Ovary (tissue), 9 donors: ENCODE measurements around the gene LIPN. TPM values are rescaled to one million over a fixed set of nuclear protein-coding genes. Genes with fewer than 3 reads are reported as not detected.
A peak's percentile ranks its signal among the peaks of the same experiment; 100 is the strongest.

ENCODE experiments used
- DNase-seq, 5 donors: peaks; one replicate each; pipeline ENCODE4 v3.0.0-alpha.2; 2019 to 2020
- H3K27ac ChIP-seq, 2 donors: fragments of 200-600 bp; one replicate each; pipeline versions ENCODE4 v1.5.1 to v1.8.0; 2019 to 2022
- H3K27me3 ChIP-seq: fragments of 200-600 bp; one replicate; pipeline ENCODE4 v1.8.0; 2022
- H3K36me3 ChIP-seq: fragments of 200-600 bp; sonication (generic); one replicate; pipeline ENCODE4 v1.5.1; 2019
- H3K4me1 ChIP-seq: one replicate; pipeline ENCODE4 v1.8.1; 2013; ENCODE audit warnings: mild to moderate bottlenecking, moderate library complexity; ENCODE audit not compliant: insufficient read depth
- H3K4me3 ChIP-seq: fragments of 200-600 bp; sonication (generic); one replicate; pipeline ENCODE4 v1.5.1; 2017
- H3K9me3 ChIP-seq, 2 donors: fragments of 200-600 bp in 1 of 2; sonication (generic) in 1 of 2; one replicate each; pipeline versions ENCODE4 v1.5.1 to v1.8.1; 2013 to 2019; ENCODE audit warnings: mild to moderate bottlenecking in 1 of 2, moderate library complexity in 1 of 2
- EP300 ChIP-seq: sonication (generic); formaldehyde crosslinking; IDR thresholded peaks from one replicate; pipeline ENCODE4 v1.6.1; 2017; ENCODE audit warnings: antibody characterized with exemption
- POLR2A ChIP-seq: fragments of 450-650 bp; IDR thresholded peaks from one replicate; pipeline ENCODE4 v1.6.1; 2017; ENCODE audit warnings: antibody characterized with exemption, mild to moderate bottlenecking, moderate library complexity
- WGBS, 3 donors: extraction: QIAGEN DNeasy Blood & Tissue Kit in 1 of 3; methylation state at CpG; one replicate each; pipeline versions ENCODE4 v1.1.5 to v1.1.7; 2013 to 2017; 5-methylcytosine and 5-hydroxymethylcytosine counted together
- intact Hi-C, 4 donors: fragments of 100-400 bp; cut with DNase I; formaldehyde crosslinking; loops; one replicate each; pipeline versions ENCODE4 v1.11.0 to v1.15.1; 2022 to 2023
- polyA plus RNA-seq, 2 donors: library from polyadenylated mRNA; stranded (reverse); fragments of 200-250 nt in 1 of 2; fragments of 350-450 nt in 1 of 2; fragmentation: Illumina TruSeq in 1 of 2; extraction: RNeasy Lipid Tissue Mini Kit (QIAGEN cat#74804) in 1 of 2; gene quantifications; one replicate each; pipeline ENCODE4 v1.2.3, GENCODE V29; 2013 to 2014
- total RNA-seq, 7 donors: library from RNA; depleted of rRNA in 2 of 7; stranded (reverse); fragments of >200 nt in 2 of 7; fragmentation: NEBNext Ultra II Directional in 3 of 7; extraction: Animal tissue kit (Norgen Biotek cat#: 25700) in 3 of 7; gene quantifications; one replicate each; pipeline versions ENCODE4 v1.1.0 to v1.2.4, GENCODE V29; 2016 to 2023
- TF ChIP-seq, protein P1 (sequence below), 3 donors: fragments of 450-650 bp in 2 of 3; fragments of 200-600 bp in 1 of 3; IDR thresholded peaks; one replicate each; pipeline versions ENCODE4 v1.5.1 to v1.8.0; 2016 to 2022; ENCODE audit warnings: antibody characterized with exemption in 3 of 3, mild to moderate bottlenecking in 1 of 3
- donor health status: DM: no; HTN: no; CAD: no; lungs with moderate emphysema.
- donor health status: DM: no; HTN: no; CAD: no.
- donor health status: Bipolar disorder and iron deficiency.
- donor health status: DM: yes; HTN: yes; CAD: no.
- donor health status: DM: no; HTN: no; CAD: no.
- donor health status: DM: yes; HTN: yes; CAD: no.

The LIPN gene
- total and polyA plus RNA-seq, 9 donors, result not detected

DNA sequence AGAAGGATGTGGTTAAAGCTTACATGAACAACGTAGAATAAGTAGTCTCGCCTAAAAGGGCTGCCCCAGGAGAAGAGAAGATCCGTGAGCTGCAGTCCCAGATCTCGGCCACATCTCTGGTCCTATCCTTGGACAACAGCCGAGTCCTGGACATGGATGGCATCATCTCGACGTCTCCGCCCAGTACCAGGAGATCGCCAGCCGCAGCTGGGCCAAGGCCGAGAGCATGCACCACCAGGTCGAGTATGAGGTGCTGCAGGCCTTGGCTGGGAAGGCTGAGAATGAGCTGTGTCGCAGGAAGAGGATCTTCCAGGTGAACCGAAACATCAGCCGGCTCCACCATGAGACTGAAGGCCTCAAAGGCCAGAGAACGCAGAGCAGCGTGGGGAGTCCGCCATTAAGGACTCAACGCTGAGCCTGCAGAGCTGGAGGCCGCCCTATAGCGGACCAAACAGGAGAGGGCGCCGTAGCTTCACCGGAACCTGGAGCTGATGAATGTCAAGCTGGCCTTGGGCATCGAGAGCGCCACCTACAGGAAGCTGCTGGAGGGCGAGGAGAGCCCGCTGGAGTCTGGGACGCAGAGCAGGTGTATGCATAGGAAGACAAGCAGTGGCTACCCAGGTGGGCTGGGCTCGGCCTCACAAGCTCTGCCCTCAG lies 31.6 kb upstream of the LIPN start:
- H3K4me3 ChIP-seq, result no peak overlapping the region
- intact Hi-C loops, result no loop called here
- H3K36me3 ChIP-seq, result no peaks in the 10 kb centered on the region
- TF ChIP-seq, protein P1, sequence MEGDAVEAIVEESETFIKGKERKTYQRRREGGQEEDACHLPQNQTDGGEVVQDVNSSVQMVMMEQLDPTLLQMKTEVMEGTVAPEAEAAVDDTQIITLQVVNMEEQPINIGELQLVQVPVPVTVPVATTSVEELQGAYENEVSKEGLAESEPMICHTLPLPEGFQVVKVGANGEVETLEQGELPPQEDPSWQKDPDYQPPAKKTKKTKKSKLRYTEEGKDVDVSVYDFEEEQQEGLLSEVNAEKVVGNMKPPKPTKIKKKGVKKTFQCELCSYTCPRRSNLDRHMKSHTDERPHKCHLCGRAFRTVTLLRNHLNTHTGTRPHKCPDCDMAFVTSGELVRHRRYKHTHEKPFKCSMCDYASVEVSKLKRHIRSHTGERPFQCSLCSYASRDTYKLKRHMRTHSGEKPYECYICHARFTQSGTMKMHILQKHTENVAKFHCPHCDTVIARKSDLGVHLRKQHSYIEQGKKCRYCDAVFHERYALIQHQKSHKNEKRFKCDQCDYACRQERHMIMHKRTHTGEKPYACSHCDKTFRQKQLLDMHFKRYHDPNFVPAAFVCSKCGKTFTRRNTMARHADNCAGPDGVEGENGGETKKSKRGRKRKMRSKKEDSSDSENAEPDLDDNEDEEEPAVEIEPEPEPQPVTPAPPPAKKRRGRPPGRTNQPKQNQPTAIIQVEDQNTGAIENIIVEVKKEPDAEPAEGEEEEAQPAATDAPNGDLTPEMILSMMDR (IDR thresholded peaks at IDR 0.05), result no peak
- TF ChIP-seq POLR2A (no peak), EP300 (no peak)
- DNase-seq, result peak in 1 of 5 donors; percentile 17
- no peaks in the 10 kb centered on the region for H3K9me3 ChIP-seq
- WGBS, 3 donors, result 71 to 75% (median 73%) methylated on average over 30 of the region's 30 CpGs
- H3K27me3 ChIP-seq, result no peaks in the 10 kb centered on the region
- H3K4me1 ChIP-seq, result no peaks in the 10 kb centered on the region
- H3K27ac ChIP-seq, result no peak overlapping the region

DNA sequence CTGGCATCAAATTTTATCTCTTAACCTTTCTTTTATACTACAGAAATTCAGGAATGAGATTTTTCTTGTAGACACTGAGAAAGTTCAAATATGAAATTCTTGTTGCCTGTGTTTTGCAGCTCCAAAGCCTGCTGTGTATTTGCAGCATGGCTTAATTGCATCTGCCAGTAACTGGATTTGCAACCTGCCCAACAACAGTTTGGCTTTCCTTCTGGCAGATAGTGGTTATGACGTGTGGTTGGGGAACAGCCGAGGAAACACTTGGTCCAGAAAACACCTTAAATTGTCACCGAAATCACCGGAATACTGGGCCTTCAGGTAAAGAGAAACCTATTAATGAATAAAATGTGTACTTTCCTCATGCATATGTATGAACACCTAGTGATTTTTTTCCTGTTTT lies 29.0 kb upstream of the LIPN start:
- WGBS, 3 donors, result 76 to 93% (median 91%) methylated on average over 4 of the region's 4 CpGs
- DNase-seq, result no peak
- no peaks in the 10 kb centered on the region for H3K9me3 ChIP-seq
- TF ChIP-seq, protein P1 (IDR thresholded peaks at IDR 0.05), result no peak
- TF ChIP-seq EP300, result no peak
- TF ChIP-seq POLR2A, result no peak
- no peak overlapping the region for H3K4me3 ChIP-seq
- no peaks in the 10 kb centered on the region for H3K27me3 ChIP-seq
- no peaks in the 10 kb centered on the region for H3K36me3 ChIP-seq
- intact Hi-C loops, result no loop called here
- no peak overlapping the region for H3K27ac ChIP-seq
- no peaks in the 10 kb centered on the region for H3K4me1 ChIP-seq

DNA sequence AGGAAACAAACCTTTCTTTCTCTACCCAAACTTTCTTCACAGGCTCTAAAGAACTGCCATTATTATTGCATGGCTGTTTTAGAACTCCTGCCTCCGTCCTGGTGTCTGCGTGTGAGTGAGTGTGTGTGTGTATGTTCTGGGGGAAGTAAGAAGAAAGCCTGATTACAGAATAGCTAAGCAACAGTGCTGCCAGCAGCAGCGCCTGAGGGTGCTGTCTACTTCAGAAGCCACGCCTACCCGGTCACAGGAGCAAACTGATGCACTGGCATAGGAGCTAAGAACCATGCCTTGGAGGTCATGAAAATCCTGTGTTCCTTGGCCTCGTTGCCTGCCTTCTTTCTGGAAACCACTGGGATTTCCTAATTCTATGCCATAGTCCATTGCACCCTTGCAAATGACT lies 28.5 kb upstream of the LIPN start:
- intact Hi-C loops, result no loop called here
- no peak overlapping the region for H3K4me3 ChIP-seq
- no peak overlapping the region for H3K27ac ChIP-seq
- DNase-seq, result no peak
- no peak for TF ChIP-seq POLR2A
- TF ChIP-seq EP300, result no peak
- TF ChIP-seq, protein P1 (IDR thresholded peaks at IDR 0.05), result no peak
- no peaks in the 10 kb centered on the region for H3K36me3 ChIP-seq
- H3K9me3 ChIP-seq, result no peaks in the 10 kb centered on the region
- 85 to 88% (median 87%) methylated on average over 6 of the region's 6 CpGs for WGBS, 3 donors
- H3K27me3 ChIP-seq, result no peaks in the 10 kb centered on the region
- no peaks in the 10 kb centered on the region for H3K4me1 ChIP-seq

DNA sequence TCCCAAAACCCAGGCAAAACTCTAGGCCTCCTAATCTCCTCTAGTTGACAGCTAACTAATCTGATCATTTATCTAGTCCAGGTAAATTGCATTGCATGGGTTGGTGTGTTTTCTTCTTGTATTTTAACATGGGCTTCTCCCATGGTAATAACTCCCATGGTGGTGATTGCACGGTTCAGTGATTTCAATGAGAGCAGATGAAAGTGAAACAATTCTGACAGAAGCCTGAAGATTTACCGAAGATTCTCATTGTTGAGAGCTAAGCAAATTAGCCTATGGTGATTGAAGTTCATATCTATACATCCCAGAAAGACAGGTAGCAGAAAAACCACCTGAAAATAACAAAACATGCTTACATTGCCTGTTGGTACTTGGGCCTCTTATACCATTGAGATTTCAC lies 26.6 kb upstream of the LIPN start:
- Histone ChIP-seq H3K36me3 (no peaks in the 10 kb centered on the region), H3K27me3 (no peaks in the 10 kb centered on the region), H3K4me3 (no peak overlapping the region), H3K4me1 (no peaks in the 10 kb centered on the region), H3K9me3 (no peaks in the 10 kb centered on the region), H3K27ac (no peak overlapping the region)
- TF ChIP-seq POLR2A (no peak), EP300 (no peak)
- TF ChIP-seq, protein P1 (IDR thresholded peaks at IDR 0.05), result no peak
- DNase-seq, result no peak
- 85 to 92% (median 87%) methylated on average over 2 of the region's 2 CpGs for WGBS, 3 donors
- intact Hi-C loops, result no loop called here
